HG02852 (cell line): Measurements from ENCODE around the gene CAMP.
"Not testable (repeated sequence)": the region's sequence is repeated elsewhere in the genome, so short reads cannot be mapped to it uniquely, and the experiment has no call there.

Source experiments
- ATAC-seq: cut with Tn5 transposase; IDR thresholded peaks from one replicate; pipeline ENCODE4 v1.9.1; 2021; ENCODE audit warnings: mild to moderate bottlenecking, moderate library complexity; ENCODE audit not compliant: unreplicated experiment

CAMP gene

GRCh38 chr3:48248095-48248850 is 25.0 kb downstream of the CAMP start:
- no peak for ATAC-seq

GRCh38 chr3:48256557-48256956 is 33.3 kb downstream of the CAMP start:
- ATAC-seq, result no peak

- no peak for ATAC-seq
Measured at GRCh38 chr3:48258530-48258929, 35.2 kb downstream of the CAMP start.

- no peak for ATAC-seq
Measured at GRCh38 chr3:48267782-48268181, 44.5 kb downstream of the CAMP start.

GRCh38 chr3:48268381-48268935 is 45.2 kb downstream of the CAMP start:
- ATAC-seq, result no peak

- ATAC-seq, result no peak
Measured at GRCh38 chr3:48268936-48269561, 45.8 kb downstream of the CAMP start.

GRCh38 chr3:48269592-48269991 is 46.3 kb downstream of the CAMP start:
- ATAC-seq, result no peak

- no peak for ATAC-seq
Measured at GRCh38 chr3:48270306-48270705, 47.0 kb downstream of the CAMP start.

GRCh38 chr3:48271223-48271622 is 47.9 kb downstream of the CAMP start:
- ATAC-seq, result not testable (repeated sequence)

- no peak for ATAC-seq
Measured at GRCh38 chr3:48271763-48272498, 48.6 kb downstream of the CAMP start.

GRCh38 chr3:48273594-48274211 is 50.4 kb downstream of the CAMP start:
- no peak for ATAC-seq

GRCh38 chr3:48274452-48274851 is 51.2 kb downstream of the CAMP start:
- ATAC-seq, result no peak
